Left lung (tissue), 10 donors: ENCODE measurements around the gene EPB41. TPM values are rescaled to one million over a fixed set of nuclear protein-coding genes. Genes with fewer than 3 reads are reported as not detected.
"Not testable (repeated sequence)": the region's sequence is repeated elsewhere in the genome, so short reads cannot be mapped to it uniquely, and the experiment has no call there.

Experiments
- ATAC-seq: fragments of 200-7000 bp; cut with Tn5 transposase; one replicate; pipeline ENCODE4 v1.9.1; 2020; ENCODE audit warnings: moderate library complexity
- DNase-seq, 4 donors: peaks; one replicate each; pipeline ENCODE4 v3.0.0-alpha.2; 2013 to 2020
- H3K27ac ChIP-seq, 2 donors: fragments of 200-600 bp; sonication (generic) in 1 of 2; one replicate each; pipeline versions ENCODE4 v1.5.0 to v1.8.0; 2020 to 2021
- H3K27me3 ChIP-seq, 2 donors: fragments of 200-600 bp; sonication (generic) in 1 of 2; one replicate each; pipeline versions ENCODE4 v1.5.0 to v1.8.0; 2020 to 2021
- H3K36me3 ChIP-seq, 2 donors: fragments of 200-600 bp; sonication (generic) in 1 of 2; one replicate each; pipeline versions ENCODE4 v1.5.0 to v1.8.0; 2020 to 2021
- H3K4me1 ChIP-seq, 2 donors: fragments of 200-600 bp; one replicate each; pipeline ENCODE4 v1.8.0; 2021
- H3K4me3 ChIP-seq, 2 donors: fragments of 200-600 bp; sonication (generic) in 1 of 2; one replicate each; pipeline versions ENCODE4 v1.5.0 to v1.8.0; 2020 to 2021; ENCODE audit warnings: mild to moderate bottlenecking in 1 of 2
- H3K9me3 ChIP-seq, 2 donors: fragments of 200-600 bp; sonication (generic) in 1 of 2; one replicate each; pipeline versions ENCODE4 v1.5.0 to v1.8.0; 2020 to 2021
- intact Hi-C, 2 donors: fragments of 100-400 bp; cut with DNase I; formaldehyde crosslinking; loops; one replicate each; pipeline versions ENCODE4 v1.11.2 to v1.14.2; 2022
- polyA plus RNA-seq, 6 donors: library from polyadenylated mRNA; unstranded; fragments of 120-200 nt; gene quantifications; one replicate each; pipeline ENCODE4 v1.2.1, GENCODE V29; 2013; ENCODE audit not compliant: insufficient read length in 6 of 6
- total RNA-seq, 2 donors: library from RNA; stranded (reverse); fragmentation: NEBNext Ultra II Directional; extraction: Animal tissue kit (Norgen Biotek cat#: 25700); gene quantifications; one replicate each; pipeline ENCODE4 v1.2.1, GENCODE V29; 2021
- TF ChIP-seq, protein P1 (sequence below), 2 donors: fragments of 200-600 bp; sonication (generic) in 1 of 2; IDR thresholded peaks; one replicate each; pipeline versions ENCODE4 v1.5.0 to v1.8.0; 2021; ENCODE audit warnings: antibody characterized with exemption in 2 of 2
- donor health status: DM: no; HTN: yes; CAD: no.
- donor health status: DM: no; HTN: no; CAD: no.

EPB41 gene
- total and polyA plus RNA-seq, 8 donors: 41.4 to 56.1 (median 45.7) TPM

DNA sequence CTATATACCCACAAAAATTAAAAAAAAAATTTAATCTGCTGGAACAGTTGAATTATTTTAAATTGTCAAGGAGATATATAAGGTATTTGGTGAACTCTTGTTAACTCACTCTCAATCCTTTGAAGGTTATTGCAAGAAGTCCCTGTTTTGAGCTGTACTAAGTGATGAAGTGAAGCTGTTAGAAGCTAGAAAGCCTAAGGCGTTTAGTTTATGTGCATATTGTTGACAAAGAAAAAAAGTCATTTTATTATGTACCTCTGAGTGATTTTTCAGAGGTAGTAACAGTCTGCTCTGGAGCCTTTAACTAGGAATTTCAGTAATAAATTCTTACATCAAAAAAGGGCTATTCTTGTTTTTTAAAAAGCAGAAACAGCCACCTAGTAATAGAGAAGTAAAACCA, 149.7 kb downstream of the EPB41 start:
- TF ChIP-seq, protein P1, sequence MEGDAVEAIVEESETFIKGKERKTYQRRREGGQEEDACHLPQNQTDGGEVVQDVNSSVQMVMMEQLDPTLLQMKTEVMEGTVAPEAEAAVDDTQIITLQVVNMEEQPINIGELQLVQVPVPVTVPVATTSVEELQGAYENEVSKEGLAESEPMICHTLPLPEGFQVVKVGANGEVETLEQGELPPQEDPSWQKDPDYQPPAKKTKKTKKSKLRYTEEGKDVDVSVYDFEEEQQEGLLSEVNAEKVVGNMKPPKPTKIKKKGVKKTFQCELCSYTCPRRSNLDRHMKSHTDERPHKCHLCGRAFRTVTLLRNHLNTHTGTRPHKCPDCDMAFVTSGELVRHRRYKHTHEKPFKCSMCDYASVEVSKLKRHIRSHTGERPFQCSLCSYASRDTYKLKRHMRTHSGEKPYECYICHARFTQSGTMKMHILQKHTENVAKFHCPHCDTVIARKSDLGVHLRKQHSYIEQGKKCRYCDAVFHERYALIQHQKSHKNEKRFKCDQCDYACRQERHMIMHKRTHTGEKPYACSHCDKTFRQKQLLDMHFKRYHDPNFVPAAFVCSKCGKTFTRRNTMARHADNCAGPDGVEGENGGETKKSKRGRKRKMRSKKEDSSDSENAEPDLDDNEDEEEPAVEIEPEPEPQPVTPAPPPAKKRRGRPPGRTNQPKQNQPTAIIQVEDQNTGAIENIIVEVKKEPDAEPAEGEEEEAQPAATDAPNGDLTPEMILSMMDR (IDR thresholded peaks at IDR 0.05): no peak
- Histone ChIP-seq H3K4me3 (no peak overlapping the region), H3K36me3 (peaks cover 0 to 28% of the 10 kb centered on the region in 2 donors), H3K4me1 (no peaks in the 10 kb centered on the region), H3K27me3 (no peaks in the 10 kb centered on the region), H3K27ac (no peak overlapping the region), H3K9me3 (no peaks in the 10 kb centered on the region)
- intact Hi-C loops: no loop called here
- no peak for ATAC-seq
- DNase-seq: no peak

DNA sequence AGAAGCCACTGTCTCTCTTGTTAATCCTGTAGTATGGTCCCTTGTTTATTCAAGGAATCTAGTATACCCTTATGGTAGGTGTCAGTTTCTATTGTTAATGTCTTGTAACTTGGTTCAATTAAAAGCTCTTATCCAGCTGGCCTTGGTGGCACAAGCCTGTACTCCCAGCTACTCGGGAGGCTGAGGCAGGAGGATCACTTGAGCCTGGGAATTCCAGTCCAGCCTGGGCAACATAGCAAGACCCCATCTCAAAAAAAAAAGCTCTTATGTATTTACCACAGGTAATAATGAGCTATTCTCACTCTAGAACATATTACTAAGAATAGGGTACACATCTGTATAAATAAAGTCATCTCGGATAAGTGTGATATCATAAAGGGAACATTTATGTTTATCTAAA, 162.8 kb downstream of the EPB41 start:
- H3K36me3 ChIP-seq: peaks cover 0 to 32% of the 10 kb centered on the region in 2 donors
- intact Hi-C loops: no loop called here
- DNase-seq (no peak), ATAC-seq (no peak)
- TF ChIP-seq, protein P1 (IDR thresholded peaks at IDR 0.05): no peak
- no peak overlapping the region for H3K4me3 ChIP-seq
- no peaks in the 10 kb centered on the region for H3K4me1 ChIP-seq
- no peaks in the 10 kb centered on the region for H3K9me3 ChIP-seq
- H3K27ac ChIP-seq: no peak overlapping the region
- no peaks in the 10 kb centered on the region for H3K27me3 ChIP-seq

DNA sequence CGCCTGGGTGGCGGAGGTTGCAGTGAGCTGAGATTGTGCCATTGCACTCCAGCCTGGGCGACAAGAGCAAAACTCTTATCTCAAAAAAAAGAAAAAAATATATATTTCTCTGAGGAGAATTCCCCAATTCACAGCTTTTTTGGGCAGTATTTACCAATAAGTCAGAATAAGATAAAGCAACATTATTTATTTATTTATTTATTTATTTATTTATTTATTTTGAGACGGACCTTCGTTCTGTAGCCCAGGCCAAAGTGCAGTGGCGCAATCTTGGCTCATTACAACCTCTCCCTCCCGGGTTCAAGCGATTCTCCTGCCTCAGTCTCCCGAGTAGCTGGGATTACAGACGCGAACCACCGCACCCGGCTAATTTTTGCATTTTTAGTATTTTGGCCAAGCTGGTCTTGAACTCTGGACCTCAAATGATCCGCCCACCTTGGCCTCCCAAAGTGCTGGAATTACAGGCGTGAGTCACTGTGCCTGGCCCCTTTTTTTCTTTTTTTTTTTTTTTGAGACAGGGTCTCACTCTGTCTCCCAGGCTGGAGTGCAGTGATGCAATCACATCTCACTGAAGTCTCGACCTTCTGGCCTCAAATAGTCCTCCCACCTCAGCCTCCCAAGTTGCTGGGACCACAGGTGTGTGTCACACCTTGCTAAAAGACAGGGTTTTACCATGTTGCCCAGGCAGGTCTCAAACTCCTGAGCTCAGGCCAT, 165.7 kb downstream of the EPB41 start:
- intact Hi-C loops, ATAC-seq, H3K27ac ChIP-seq, H3K4me1 ChIP-seq, H3K27me3 ChIP-seq, H3K9me3 ChIP-seq, DNase-seq, H3K4me3 ChIP-seq: not testable (repeated sequence)
- H3K36me3 ChIP-seq: peaks cover 0 to 22% of the 10 kb centered on the region in 2 donors

DNA sequence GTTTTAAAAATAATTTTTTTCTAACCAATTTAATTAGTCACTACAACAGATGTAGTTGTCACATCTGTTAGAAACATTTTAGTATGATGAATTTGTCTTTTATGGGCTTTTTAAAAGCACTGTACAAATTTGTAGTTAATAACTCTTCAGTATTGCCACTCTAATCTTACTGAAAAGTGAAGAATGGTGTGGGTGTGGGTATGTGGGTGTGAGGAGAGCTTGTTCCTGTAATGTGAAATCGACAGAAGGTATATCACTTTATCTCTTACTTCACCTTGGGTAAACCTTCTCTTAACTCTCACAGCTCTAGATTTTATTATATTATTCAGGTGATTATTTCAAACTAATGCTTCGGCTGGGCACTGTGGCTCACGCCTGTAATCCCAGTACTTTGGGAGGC, 166.8 kb downstream of the EPB41 start:
- Histone ChIP-seq H3K27me3 (no peaks in the 10 kb centered on the region), H3K27ac (no peak overlapping the region), H3K36me3 (peaks cover 0 to 27% of the 10 kb centered on the region in 2 donors), H3K4me3 (no peak overlapping the region), H3K9me3 (no peaks in the 10 kb centered on the region), H3K4me1 (no peaks in the 10 kb centered on the region)
- TF ChIP-seq, protein P1 (IDR thresholded peaks at IDR 0.05): no peak
- intact Hi-C loops: no loop called here
- ATAC-seq: no peak
- no peak for DNase-seq

DNA sequence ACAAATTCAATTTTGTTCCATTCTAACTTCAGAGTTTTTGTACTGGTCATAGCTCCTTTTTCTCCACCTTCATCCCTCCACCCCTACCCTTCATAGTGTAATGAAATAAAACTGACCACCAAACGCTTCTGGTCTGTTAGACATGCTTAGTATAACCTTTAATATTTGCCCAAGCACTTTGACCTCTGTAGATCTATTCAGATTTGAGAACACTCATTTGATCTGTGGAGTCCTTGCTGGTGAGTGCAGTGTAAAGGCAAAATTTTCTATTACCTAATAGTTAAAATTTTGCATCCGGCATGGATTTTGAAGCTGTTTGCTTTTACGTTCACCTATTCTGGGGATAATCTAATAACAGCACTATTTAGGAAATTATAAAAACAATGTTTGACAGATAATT, 168.2 kb downstream of the EPB41 start:
- H3K9me3 ChIP-seq: no peaks in the 10 kb centered on the region
- no peak overlapping the region for H3K27ac ChIP-seq
- intact Hi-C loops: no loop called here
- peaks cover 0 to 21% of the 10 kb centered on the region in 2 donors for H3K36me3 ChIP-seq
- TF ChIP-seq, protein P1 (IDR thresholded peaks at IDR 0.05): no peak
- no peak for ATAC-seq
- no peaks in the 10 kb centered on the region for H3K4me1 ChIP-seq
- H3K4me3 ChIP-seq: no peak overlapping the region
- no peak for DNase-seq
- H3K27me3 ChIP-seq: no peaks in the 10 kb centered on the region
